Duodenal mucosa (tissue), 2 donors: Measurements from ENCODE around the gene NIPSNAP2.
A peak's percentile ranks its signal among the peaks of the same experiment; 100 is the strongest.
"Not testable (repeated sequence)": the region's sequence is repeated elsewhere in the genome, so short reads cannot be mapped to it uniquely, and the experiment has no call there.

Source experiments
- H3K27ac ChIP-seq: one replicate; pipeline ENCODE4 v1.7.0; 2013; ENCODE audit warnings: low read depth, low read length
- H3K27me3 ChIP-seq, 2 donors: one replicate each; pipeline ENCODE4 v1.7.0; 2013; ENCODE audit warnings: low read length in 2 of 2, control low read depth in 1 of 2; ENCODE audit not compliant: insufficient read depth in 2 of 2, control insufficient read depth in 1 of 2
- H3K36me3 ChIP-seq, 2 donors: one replicate each; pipeline ENCODE4 v1.7.0; 2013; ENCODE audit warnings: low read length in 2 of 2, control low read depth in 1 of 2; ENCODE audit not compliant: insufficient read depth in 2 of 2, control insufficient read depth in 1 of 2
- H3K4me1 ChIP-seq, 2 donors: one replicate each; pipeline ENCODE4 v1.7.0; 2013; ENCODE audit warnings: low read length in 2 of 2, control low read depth in 1 of 2; ENCODE audit not compliant: insufficient read depth in 2 of 2, control insufficient read depth in 1 of 2
- H3K4me3 ChIP-seq, 2 donors: one replicate each; pipeline ENCODE4 v1.7.0; 2013; ENCODE audit warnings: low read length in 2 of 2, low read depth in 1 of 2
- H3K9ac ChIP-seq, 2 donors: one replicate each; pipeline ENCODE4 v1.7.0; 2013; ENCODE audit warnings: low read length in 2 of 2, low read depth in 1 of 2
- H3K9me3 ChIP-seq, 2 donors: one replicate each; pipeline ENCODE4 v1.7.0; 2013; ENCODE audit warnings: low read length in 2 of 2, control low read depth in 1 of 2; ENCODE audit not compliant: control insufficient read depth in 1 of 2

NIPSNAP2 gene

DNA sequence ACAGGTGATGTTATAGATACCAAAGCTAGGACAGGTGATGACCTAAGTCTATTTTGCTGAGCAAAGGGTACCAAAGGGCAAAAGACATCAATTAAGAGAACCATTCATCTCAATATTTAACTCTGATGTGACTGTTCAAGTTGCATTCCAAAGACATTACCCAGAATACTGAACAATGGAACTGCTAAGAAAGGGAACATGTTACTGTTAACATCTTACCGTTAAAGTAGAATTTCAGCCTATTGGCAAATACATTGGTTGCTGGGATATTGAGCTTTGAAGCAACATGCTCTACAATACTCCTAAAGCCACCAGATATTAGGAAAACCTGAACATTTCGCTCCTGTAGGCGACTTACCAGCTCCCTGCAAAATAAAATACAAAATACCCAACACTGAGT, 52.6 kb downstream of the NIPSNAP2 start:
- not testable (repeated sequence) for H3K27me3 ChIP-seq, H3K9ac ChIP-seq, H3K27ac ChIP-seq, H3K4me1 ChIP-seq, H3K4me3 ChIP-seq, H3K9me3 ChIP-seq
- H3K36me3 ChIP-seq, result peaks cover 0 to 11% of the 10 kb centered on the region in 2 donors

DNA sequence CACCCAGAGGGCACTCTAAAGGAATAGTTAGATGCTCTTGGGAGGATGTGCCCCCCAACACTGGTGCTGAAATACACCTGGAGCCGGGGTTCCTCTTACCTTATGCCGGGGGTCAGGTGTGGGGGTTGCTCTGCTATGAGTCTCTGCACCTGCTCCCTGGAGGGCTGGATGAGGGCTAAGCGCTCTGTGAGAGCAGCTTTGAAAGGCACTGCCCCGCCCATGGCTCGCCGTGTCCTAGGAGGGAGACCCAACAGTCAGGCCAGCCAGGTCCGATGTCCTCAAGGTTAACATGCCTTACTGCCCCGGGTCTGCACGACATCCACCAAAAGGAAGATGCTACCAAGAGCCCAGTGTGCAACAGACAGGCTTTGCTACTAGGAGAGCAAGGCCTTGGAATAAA, 55.1 kb downstream of the NIPSNAP2 start:
- Histone ChIP-seq H3K27ac (no peak overlapping the region), H3K27me3 (no peaks in the 10 kb centered on the region), H3K36me3 (peaks cover 0 to 10% of the 10 kb centered on the region in 2 donors), H3K9me3 (no peaks in the 10 kb centered on the region), H3K4me3 (no peak overlapping the region), H3K4me1 (no peaks in the 10 kb centered on the region), H3K9ac (no peak overlapping the region)

DNA sequence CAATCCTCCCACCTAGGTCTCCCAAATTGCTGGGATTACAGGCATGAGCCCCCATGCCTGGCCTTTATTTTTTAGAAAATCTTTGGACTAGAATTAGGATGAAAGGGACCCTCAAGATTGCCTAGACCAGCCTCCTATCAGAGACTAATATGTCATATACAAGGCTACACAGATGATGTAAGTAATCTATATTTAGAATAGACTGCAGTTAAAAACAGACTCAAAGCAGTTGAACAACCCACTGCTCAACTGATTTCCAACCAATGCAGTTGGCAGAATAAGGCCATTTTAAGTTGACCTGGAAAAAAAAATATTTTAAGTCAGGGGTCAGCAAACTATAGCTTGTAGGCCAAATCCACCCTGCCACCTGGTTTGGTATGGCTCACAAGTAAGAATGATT, 59.1 kb downstream of the NIPSNAP2 start:
- H3K27ac ChIP-seq, result no peak overlapping the region
- no peak overlapping the region for H3K4me3 ChIP-seq
- no peak overlapping the region for H3K9ac ChIP-seq
- no peaks in the 10 kb centered on the region for H3K27me3 ChIP-seq
- H3K9me3 ChIP-seq, result no peaks in the 10 kb centered on the region
- H3K4me1 ChIP-seq, result no peaks in the 10 kb centered on the region
- peaks cover 0 to 8% of the 10 kb centered on the region in 2 donors for H3K36me3 ChIP-seq

DNA sequence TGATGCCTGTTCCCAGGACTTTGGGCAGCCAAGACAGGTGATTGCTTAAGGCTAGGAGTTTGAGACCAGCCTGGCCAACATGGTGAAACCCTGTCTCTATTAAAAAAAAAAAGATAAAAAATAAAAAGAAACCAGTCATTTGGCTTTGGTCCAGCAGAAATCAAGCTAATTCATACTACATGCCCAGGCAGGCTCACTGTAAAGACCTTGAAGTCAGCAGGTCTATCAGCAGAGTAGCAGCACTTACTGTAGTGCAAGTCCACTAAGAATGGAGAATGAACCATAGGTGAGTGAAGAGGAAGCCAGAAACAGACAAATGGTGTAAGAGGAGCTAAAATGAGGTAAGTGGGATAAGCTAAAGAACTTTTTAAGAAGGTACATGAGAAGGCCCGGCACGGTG, 62.2 kb downstream of the NIPSNAP2 start:
- no peak overlapping the region for H3K9ac ChIP-seq
- no peaks in the 10 kb centered on the region for H3K9me3 ChIP-seq
- H3K27me3 ChIP-seq, result no peaks in the 10 kb centered on the region
- no peaks in the 10 kb centered on the region for H3K36me3 ChIP-seq
- H3K4me3 ChIP-seq, result no peak overlapping the region
- H3K27ac ChIP-seq, result no peak overlapping the region
- peaks cover 0 to 9% of the 10 kb centered on the region in 2 donors for H3K4me1 ChIP-seq

DNA sequence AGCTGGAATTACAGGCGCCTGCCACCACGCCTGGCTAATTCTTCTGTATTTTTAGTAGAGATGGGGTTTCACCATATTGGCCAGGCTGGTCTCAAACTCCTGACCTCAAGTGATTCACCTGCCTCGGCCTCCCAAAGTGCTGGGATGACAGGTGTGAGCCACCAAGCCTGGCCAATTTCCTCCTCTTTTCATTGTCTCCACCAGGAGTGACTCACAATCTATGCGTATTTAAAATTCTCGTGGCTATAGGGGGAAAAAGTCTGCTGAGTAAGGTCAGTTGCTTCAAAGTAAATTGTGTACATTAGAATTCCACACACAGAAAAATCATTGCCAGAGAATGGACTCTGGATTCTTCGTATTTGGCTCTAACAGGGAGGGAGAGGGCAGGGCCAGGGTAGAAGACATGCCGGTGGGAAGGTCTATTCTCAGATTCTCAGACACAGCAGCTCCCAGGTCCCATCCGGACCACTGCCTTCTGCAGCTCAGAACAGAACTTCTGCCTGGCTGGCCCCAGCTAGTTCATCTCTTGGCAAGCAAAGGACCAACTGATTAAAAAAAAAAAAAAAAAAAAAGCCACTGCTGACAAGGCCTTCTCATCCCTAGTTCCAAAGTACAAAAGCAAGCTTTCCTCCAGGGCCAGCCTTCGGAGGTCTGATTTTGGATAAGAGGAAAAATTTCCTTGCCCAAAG, 64.7 kb downstream of the NIPSNAP2 start:
- Histone ChIP-seq H3K4me3 (no peak overlapping the region), H3K36me3 (no peaks in the 10 kb centered on the region), H3K9ac (no peak overlapping the region), H3K4me1 (peaks cover 2 to 9% of the 10 kb centered on the region in 2 donors), H3K27ac (no peak overlapping the region), H3K27me3 (no peaks in the 10 kb centered on the region), H3K9me3 (no peaks in the 10 kb centered on the region)

DNA sequence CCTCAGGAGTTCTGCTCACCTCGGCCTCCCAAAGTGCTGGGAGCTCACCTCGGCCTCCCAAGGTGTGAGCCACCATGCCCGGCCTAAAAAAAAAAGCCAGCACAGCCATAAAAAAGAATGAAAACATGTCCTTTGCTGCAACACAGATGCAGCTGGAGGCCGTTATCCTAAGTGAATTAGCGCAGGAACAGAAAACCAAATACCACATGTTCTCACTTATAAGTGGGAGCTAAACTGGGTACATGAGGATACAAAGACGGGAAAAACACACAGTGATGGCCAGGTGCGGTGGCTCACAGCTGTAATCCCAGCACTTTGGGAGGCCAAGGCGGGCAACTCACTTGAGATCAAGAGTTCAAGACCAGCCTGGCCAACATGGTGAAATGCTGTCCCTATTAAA, 66.0 kb downstream of the NIPSNAP2 start:
- H3K9ac ChIP-seq, result no peak overlapping the region
- no peaks in the 10 kb centered on the region for H3K27me3 ChIP-seq
- H3K9me3 ChIP-seq, result no peaks in the 10 kb centered on the region
- no peak overlapping the region for H3K4me3 ChIP-seq
- H3K36me3 ChIP-seq, result no peaks in the 10 kb centered on the region
- no peak overlapping the region for H3K27ac ChIP-seq
- H3K4me1 ChIP-seq, result peaks cover 2 to 9% of the 10 kb centered on the region in 2 donors

DNA sequence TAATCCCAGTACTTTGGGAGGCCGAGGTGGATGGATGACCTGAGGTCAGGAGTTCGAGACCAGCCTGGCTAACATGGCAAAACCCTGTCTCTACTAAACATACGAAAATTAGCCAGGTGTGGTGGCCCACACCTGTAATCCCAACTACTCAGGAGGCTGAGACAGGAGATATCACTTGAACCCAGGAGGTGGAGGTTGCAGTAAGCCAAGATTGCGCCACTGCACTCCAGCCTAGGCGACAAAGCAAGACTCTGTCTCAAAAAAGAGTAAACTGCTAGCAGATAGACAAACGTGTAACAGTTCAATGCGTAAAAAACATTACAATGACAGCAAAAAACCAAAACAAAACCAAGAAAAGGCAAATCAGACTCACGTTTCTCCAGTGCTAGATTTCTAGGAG, 67.2 kb downstream of the NIPSNAP2 start:
- H3K4me1 ChIP-seq, H3K9ac ChIP-seq, H3K36me3 ChIP-seq, H3K4me3 ChIP-seq, H3K27me3 ChIP-seq, H3K9me3 ChIP-seq, H3K27ac ChIP-seq: not testable (repeated sequence)

DNA sequence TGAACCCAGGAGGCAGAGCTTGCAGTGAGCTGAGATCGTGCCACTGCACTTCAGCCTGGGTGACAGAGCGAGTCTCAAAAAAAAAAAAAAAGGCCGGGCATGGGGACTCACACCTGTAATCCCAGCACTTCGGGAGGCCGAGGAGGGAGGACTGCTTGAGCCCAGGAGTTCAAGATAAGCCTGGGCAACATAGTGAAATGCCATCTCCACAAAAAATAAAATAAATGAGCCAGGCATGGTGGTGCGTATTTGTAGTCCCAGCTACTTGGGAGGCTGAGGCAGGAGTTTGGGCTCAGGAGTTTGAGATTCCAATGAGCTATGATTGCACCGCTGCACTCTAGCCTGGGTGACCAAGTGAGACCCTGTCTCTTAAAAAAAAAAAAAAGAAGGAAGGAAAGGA, 68.2 kb downstream of the NIPSNAP2 start:
- H3K9ac ChIP-seq, H3K4me1 ChIP-seq, H3K4me3 ChIP-seq, H3K36me3 ChIP-seq, H3K9me3 ChIP-seq, H3K27me3 ChIP-seq, H3K27ac ChIP-seq: not testable (repeated sequence)

DNA sequence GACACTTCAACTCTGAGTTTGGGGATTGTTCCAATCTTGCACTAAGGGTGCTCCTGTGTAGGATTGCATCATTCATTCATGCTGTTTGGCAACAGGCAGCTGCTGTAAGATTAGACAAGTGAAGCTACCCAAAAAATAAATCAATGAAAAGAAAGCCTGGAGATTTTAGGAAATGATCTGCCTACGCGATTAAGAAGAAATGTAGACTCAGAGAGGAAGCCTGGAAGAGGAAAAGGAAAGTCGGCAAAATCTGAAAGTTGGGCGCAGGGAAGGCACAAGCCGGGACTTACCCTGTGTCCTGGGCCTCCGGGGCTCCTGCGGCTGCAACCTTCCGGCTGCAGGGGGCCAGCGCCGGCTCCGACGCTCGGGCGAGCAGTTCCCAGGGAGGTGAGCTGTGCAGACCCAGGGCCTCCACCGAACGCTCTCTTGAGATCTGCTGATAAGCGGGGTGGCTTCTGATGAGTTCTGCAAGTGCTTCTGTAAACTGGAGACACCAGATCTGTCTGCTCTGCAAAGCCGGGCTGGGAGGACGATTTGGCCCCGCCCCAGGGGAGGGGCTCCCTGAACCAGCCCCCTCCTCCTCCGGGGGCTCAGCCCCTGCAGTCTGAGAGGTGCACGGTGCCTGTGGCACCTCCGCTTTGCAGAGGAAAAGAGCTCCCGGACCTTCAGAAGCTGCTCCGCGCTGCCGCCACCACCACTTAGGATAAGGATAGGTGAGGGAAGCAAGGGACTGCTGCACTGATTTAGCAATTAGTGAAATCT, 69.5 kb downstream of the NIPSNAP2 start:
- Histone ChIP-seq H3K9ac (peak overlapping the region; percentile 55 to 85), H3K36me3 (no peaks in the 10 kb centered on the region), H3K27me3 (no peaks in the 10 kb centered on the region), H3K27ac (no peak overlapping the region), H3K9me3 (no peaks in the 10 kb centered on the region), H3K4me1 (peaks cover 2 to 8% of the 10 kb centered on the region in 2 donors), H3K4me3 (peak overlapping the region; percentile 87 to 96)

DNA sequence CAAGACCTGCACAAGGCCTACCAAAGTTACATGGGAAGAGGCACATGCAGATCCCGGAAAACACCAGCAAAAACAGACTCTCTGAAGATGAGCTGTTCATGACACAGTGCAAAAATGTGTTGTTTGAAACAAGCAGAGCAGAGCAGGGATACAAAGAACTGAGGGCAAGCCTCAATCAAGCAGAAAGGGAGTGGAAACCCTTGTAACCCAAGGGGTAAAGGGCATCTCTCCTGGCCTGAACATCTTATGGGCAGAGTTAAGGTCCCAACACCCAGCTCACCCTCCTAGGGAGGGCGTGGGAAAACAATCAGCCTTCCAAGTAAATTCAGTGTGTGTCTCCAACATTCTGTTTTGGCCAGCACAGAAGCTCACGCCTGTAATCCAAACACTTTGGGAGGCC, 76.3 kb downstream of the NIPSNAP2 start:
- no peak overlapping the region for H3K4me3 ChIP-seq
- peaks cover 5 to 6% of the 10 kb centered on the region in 2 donors for H3K4me1 ChIP-seq
- H3K27me3 ChIP-seq, result no peaks in the 10 kb centered on the region
- no peaks in the 10 kb centered on the region for H3K9me3 ChIP-seq
- H3K27ac ChIP-seq, result no peak overlapping the region
- no peaks in the 10 kb centered on the region for H3K36me3 ChIP-seq
- H3K9ac ChIP-seq, result peak overlapping the region in 1 of 2 donors; percentile 32
